Measurements from ENCODE around the gene DEFB114.

DNA sequence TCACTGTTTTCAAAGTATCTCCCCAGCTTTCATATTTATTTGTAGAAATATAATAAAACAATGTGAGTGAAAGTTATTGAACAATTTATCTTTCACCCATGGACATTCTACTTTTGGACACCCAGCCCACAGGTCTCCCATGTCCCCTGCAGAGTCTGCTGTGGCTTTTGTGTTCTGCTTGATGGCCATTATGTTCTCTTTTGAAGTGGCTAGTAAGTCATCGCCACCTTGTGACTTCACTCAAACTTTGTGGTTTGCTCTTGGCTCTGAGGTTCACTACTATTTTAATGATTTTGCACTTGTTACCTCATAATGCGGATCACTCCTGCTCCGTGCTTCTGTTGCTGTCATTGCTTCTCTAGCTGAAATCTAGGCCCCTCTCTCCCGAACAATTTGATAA lies 15.6 kb upstream of the DEFB114 start:
- TF ChIP-seq, protein P1, sequence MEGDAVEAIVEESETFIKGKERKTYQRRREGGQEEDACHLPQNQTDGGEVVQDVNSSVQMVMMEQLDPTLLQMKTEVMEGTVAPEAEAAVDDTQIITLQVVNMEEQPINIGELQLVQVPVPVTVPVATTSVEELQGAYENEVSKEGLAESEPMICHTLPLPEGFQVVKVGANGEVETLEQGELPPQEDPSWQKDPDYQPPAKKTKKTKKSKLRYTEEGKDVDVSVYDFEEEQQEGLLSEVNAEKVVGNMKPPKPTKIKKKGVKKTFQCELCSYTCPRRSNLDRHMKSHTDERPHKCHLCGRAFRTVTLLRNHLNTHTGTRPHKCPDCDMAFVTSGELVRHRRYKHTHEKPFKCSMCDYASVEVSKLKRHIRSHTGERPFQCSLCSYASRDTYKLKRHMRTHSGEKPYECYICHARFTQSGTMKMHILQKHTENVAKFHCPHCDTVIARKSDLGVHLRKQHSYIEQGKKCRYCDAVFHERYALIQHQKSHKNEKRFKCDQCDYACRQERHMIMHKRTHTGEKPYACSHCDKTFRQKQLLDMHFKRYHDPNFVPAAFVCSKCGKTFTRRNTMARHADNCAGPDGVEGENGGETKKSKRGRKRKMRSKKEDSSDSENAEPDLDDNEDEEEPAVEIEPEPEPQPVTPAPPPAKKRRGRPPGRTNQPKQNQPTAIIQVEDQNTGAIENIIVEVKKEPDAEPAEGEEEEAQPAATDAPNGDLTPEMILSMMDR (IDR thresholded peaks at IDR 0.05), result no peak
- TF ChIP-seq POLR2AphosphoS5 (IDR thresholded peaks at IDR 0.05), result no peak
- no peak for TF ChIP-seq POLR2A (IDR thresholded peaks at IDR 0.05)

All from gastroesophageal sphincter (tissue), 3 donors.